Liver (tissue), 9 donors: ENCODE measurements around the gene TRMT61B. TPM values are rescaled to one million over a fixed set of nuclear protein-coding genes. Genes with fewer than 3 reads are reported as not detected.

Experiments used
- DNase-seq: peaks from one replicate; pipeline ENCODE4 v3.0.0-alpha.2; 2017; ENCODE audit warnings: low spot score
- H3K27ac ChIP-seq, 2 donors: one replicate each; pipeline ENCODE4 v1.7.0; 2013; ENCODE audit warnings: inconsistent platforms in 2 of 2, low read length in 2 of 2, control low read depth in 1 of 2, low read depth in 1 of 2, mild to moderate bottlenecking in 1 of 2
- H3K27me3 ChIP-seq, 4 donors: one replicate each; pipeline versions ENCODE4 v1.6.1 to v1.7.0; 2013; ENCODE audit warnings: low read length in 3 of 4, inconsistent platforms in 1 of 4, mild to moderate bottlenecking in 1 of 4, moderate library complexity in 1 of 4; ENCODE audit not compliant: control insufficient read depth in 4 of 4, insufficient read depth in 4 of 4
- H3K36me3 ChIP-seq, 4 donors: one replicate each; pipeline versions ENCODE4 v1.6.1 to v1.7.0; 2013; ENCODE audit warnings: low read length in 3 of 4, mild to moderate bottlenecking in 3 of 4, low read depth in 1 of 4, moderate library complexity in 1 of 4; ENCODE audit not compliant: control insufficient read depth in 4 of 4, insufficient read depth in 3 of 4
- H3K4me1 ChIP-seq, 4 donors: one replicate each; pipeline versions ENCODE4 v1.6.1 to v1.7.0; 2013; ENCODE audit warnings: low read length in 3 of 4, mild to moderate bottlenecking in 3 of 4, moderate library complexity in 1 of 4; ENCODE audit not compliant: control insufficient read depth in 4 of 4, insufficient read depth in 4 of 4
- H3K4me3 ChIP-seq, 3 donors: one replicate each; pipeline versions ENCODE4 v1.6.1 to v1.7.0; 2013; ENCODE audit warnings: low read length in 3 of 3, control low read depth in 1 of 3, low read depth in 1 of 3, mild to moderate bottlenecking in 1 of 3
- H3K9ac ChIP-seq, 2 donors: one replicate each; pipeline ENCODE4 v1.7.0; 2013; ENCODE audit warnings: low read length in 2 of 2, mild to moderate bottlenecking in 2 of 2, moderate library complexity in 2 of 2, control low read depth in 1 of 2, low read depth in 1 of 2
- H3K9me3 ChIP-seq, 4 donors: one replicate each; pipeline versions ENCODE4 v1.6.1 to v1.7.0; 2013; ENCODE audit warnings: low read length in 3 of 4; ENCODE audit not compliant: control insufficient read depth in 4 of 4
- FOXA1 ChIP-seq: IDR thresholded peaks from 2 replicates; pipeline ENCODE4 v1.6.1; 2016; ENCODE audit warnings: antibody characterized with exemption
- HNF4A ChIP-seq, 2 donors: conservative IDR thresholded peaks; 2 replicates each; pipeline ENCODE4 v1.6.1; 2016; ENCODE audit warnings: antibody characterized with exemption in 2 of 2, mild to moderate bottlenecking in 2 of 2
- RAD21 ChIP-seq, 2 donors: IDR thresholded peaks; 2 replicates each; pipeline ENCODE4 v1.6.1; 2016; ENCODE audit warnings: antibody characterized with exemption in 2 of 2, mild to moderate bottlenecking in 2 of 2
- RXRA ChIP-seq, 2 donors: IDR thresholded peaks; 2 replicates each; pipeline ENCODE4 v1.6.1; 2017 to 2018; ENCODE audit warnings: antibody characterized with exemption in 2 of 2, mild to moderate bottlenecking in 1 of 2
- TAF1 ChIP-seq: conservative IDR thresholded peaks from 2 replicates; pipeline ENCODE4 v1.6.1; 2016; ENCODE audit warnings: antibody characterized with exemption, mild to moderate bottlenecking
- WGBS: extraction: QIAGEN DNeasy Blood & Tissue Kit; methylation state at CpG from one replicate; pipeline ENCODE4 v1.1.7; 2013; 5-methylcytosine and 5-hydroxymethylcytosine counted together
- polyA plus RNA-seq, 2 donors: library from polyadenylated mRNA; stranded (reverse) in 1 of 2; unstranded in 1 of 2; fragments of 200-250 nt in 1 of 2; fragments of >200 nt in 1 of 2; fragmentation: Nextera tagmentation in 1 of 2; extraction: Ambion mirVana in 1 of 2; gene quantifications; one replicate each; pipeline versions ENCODE4 v1.2.1 to v1.2.3, GENCODE V29; 2013 to 2015
- total RNA-seq, 2 donors: library from RNA; depleted of rRNA; stranded (reverse); fragments of >200 nt; gene quantifications; one replicate each; pipeline ENCODE4 v1.2.3, GENCODE V29; 2014
- TF ChIP-seq, protein P1 (sequence below): IDR thresholded peaks from 2 replicates; pipeline ENCODE4 v1.6.1; 2016; ENCODE audit warnings: antibody characterized with exemption
- TF ChIP-seq, protein P2 (sequence below): IDR thresholded peaks from 2 replicates; pipeline ENCODE4 v1.6.1; 2016; ENCODE audit warnings: antibody characterized with exemption
- TF ChIP-seq, protein P3 (sequence below): fragments of 150-350 bp; IDR thresholded peaks from 2 replicates; pipeline ENCODE4 v1.5.1; 2017; ENCODE audit warnings: improper control_type of control experiment, low read depth, low read length; ENCODE audit not compliant: missing input control
- TF ChIP-seq, protein P4 (sequence below): IDR thresholded peaks from 2 replicates; pipeline ENCODE4 v1.6.1; 2016; ENCODE audit warnings: antibody characterized with exemption
- donor health status: healthy.
- donor health status: healthy.
- donor health status: healthy.
- donor health status: healthy.
- donor health status: healthy.

TRMT61B gene
- total and polyA plus RNA-seq, 4 donors = 7.6 to 10.6 (median 9.7) TPM

DNA sequence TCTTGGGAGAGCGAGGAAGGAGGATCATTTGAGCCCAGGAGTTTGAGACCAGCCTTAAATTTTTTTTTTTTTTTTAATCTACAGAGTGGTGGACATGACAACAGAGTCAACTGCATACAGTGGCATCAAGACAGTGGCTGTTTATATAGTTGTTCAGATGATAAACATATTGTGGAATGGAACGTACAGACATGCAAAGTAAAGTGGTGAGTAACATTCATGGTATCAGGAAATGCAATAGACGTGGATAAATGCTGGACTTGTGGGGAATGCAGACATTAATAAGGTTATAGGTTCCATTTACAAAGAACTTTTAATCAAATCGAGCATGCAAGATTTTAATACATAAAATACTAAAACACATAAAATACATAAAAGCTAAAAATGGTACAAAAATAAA, 36.3 kb upstream of the TRMT61B start:
- Histone ChIP-seq H3K4me1 (no peaks in the 10 kb centered on the region), H3K27ac (no peak overlapping the region), H3K27me3 (no peaks in the 10 kb centered on the region), H3K4me3 (no peak overlapping the region), H3K9me3 (no peaks in the 10 kb centered on the region), H3K36me3 (peaks cover 8 to 50% (median 30%) of the 10 kb centered on the region in 4 donors), H3K9ac (no peak overlapping the region)
- no peak for DNase-seq
- no peak for TF ChIP-seq HNF4A (conservative IDR thresholded peaks at IDR 0.05)
- WGBS = 97% methylated on average over 4 of the region's 4 CpGs

DNA sequence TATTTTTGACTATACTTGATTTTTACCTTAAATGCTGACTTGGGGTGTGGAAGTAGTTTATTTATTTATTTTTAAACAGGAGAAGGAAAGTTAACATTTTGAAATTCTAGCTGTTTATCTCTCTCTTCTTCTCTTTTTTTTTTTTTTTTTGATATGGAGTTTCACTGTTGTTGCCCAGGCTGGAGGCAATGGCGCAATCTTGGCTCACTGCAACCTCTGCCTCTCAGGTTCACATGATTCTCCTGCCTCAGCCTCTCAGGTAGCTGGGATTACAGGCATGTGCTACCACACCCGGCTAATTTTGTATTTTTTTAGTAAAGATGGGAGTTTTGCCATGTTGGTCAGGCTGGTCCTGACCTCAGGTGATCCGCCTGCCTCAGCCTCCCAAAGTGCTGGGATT, 35.4 kb upstream of the TRMT61B start:
- no peak for DNase-seq
- WGBS = 93% methylated on average over 3 of the region's 3 CpGs
- no peak for TF ChIP-seq RXRA (IDR thresholded peaks at IDR 0.05)
- TF ChIP-seq FOXA1 = no peak
- TF ChIP-seq, protein P1, sequence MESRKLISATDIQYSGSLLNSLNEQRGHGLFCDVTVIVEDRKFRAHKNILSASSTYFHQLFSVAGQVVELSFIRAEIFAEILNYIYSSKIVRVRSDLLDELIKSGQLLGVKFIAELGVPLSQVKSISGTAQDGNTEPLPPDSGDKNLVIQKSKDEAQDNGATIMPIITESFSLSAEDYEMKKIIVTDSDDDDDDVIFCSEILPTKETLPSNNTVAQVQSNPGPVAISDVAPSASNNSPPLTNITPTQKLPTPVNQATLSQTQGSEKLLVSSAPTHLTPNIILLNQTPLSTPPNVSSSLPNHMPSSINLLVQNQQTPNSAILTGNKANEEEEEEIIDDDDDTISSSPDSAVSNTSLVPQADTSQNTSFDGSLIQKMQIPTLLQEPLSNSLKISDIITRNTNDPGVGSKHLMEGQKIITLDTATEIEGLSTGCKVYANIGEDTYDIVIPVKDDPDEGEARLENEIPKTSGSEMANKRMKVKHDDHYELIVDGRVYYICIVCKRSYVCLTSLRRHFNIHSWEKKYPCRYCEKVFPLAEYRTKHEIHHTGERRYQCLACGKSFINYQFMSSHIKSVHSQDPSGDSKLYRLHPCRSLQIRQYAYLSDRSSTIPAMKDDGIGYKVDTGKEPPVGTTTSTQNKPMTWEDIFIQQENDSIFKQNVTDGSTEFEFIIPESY = no peak
- TF ChIP-seq, protein P2, sequence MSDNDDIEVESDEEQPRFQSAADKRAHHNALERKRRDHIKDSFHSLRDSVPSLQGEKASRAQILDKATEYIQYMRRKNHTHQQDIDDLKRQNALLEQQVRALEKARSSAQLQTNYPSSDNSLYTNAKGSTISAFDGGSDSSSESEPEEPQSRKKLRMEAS = no peak
- TF ChIP-seq TAF1 = no peak
- H3K9me3 ChIP-seq = no peaks in the 10 kb centered on the region
- peaks cover 0 to 5% (median 3%) of the 10 kb centered on the region in 4 donors for H3K4me1 ChIP-seq
- H3K4me3 ChIP-seq = no peak overlapping the region
- peaks cover 8 to 50% (median 30%) of the 10 kb centered on the region in 4 donors for H3K36me3 ChIP-seq
- no peak overlapping the region for H3K9ac ChIP-seq
- H3K27me3 ChIP-seq = no peaks in the 10 kb centered on the region
- no peak overlapping the region for H3K27ac ChIP-seq

DNA sequence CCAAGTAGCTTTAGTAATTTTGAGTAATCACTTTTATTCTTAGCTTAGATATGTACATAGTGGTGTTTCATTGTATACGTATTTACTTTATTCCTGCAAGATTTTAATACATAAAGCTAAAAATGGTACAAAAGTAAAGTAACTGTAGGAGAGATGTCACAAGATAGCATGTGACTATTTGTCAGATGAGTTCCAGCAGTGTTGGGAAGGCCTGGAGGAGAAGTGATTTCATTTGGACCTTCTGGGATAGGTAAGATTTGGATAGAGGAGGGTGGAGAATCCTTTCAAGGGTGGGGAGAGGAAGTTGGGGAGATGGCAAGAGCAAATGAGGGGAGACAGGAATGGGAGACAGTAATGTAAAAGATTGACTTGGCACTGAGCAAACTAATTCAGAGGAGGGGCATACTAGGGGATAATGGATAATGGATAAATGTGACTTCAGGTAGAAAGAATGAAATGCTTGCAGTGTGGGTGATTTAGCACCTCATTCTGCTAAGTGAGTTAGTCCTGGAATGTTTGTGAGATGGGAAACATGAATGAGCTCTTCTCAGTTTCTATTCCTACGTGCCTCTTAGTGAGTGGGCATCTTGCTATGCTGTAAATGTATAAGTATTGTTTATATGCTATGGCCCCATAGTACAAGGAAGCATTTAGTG, 34.8 kb upstream of the TRMT61B start:
- H3K9ac ChIP-seq = no peak overlapping the region
- H3K4me3 ChIP-seq = no peak overlapping the region
- 94% methylated on average over 2 of the region's 2 CpGs for WGBS
- no peak overlapping the region for H3K27ac ChIP-seq
- no peaks in the 10 kb centered on the region for H3K27me3 ChIP-seq
- no peak for DNase-seq
- H3K4me1 ChIP-seq = peaks cover 0 to 7% (median 4%) of the 10 kb centered on the region in 4 donors
- H3K9me3 ChIP-seq = no peaks in the 10 kb centered on the region
- H3K36me3 ChIP-seq = peaks cover 8 to 45% (median 28%) of the 10 kb centered on the region in 4 donors
- TF ChIP-seq RXRA (IDR thresholded peaks at IDR 0.05) (no peak), TAF1 (no peak), RAD21 (IDR thresholded peaks at IDR 0.05) (no peak), HNF4A (conservative IDR thresholded peaks at IDR 0.05) (no peak)
- TF ChIP-seq, protein P1 = no peak
- TF ChIP-seq, protein P3, sequence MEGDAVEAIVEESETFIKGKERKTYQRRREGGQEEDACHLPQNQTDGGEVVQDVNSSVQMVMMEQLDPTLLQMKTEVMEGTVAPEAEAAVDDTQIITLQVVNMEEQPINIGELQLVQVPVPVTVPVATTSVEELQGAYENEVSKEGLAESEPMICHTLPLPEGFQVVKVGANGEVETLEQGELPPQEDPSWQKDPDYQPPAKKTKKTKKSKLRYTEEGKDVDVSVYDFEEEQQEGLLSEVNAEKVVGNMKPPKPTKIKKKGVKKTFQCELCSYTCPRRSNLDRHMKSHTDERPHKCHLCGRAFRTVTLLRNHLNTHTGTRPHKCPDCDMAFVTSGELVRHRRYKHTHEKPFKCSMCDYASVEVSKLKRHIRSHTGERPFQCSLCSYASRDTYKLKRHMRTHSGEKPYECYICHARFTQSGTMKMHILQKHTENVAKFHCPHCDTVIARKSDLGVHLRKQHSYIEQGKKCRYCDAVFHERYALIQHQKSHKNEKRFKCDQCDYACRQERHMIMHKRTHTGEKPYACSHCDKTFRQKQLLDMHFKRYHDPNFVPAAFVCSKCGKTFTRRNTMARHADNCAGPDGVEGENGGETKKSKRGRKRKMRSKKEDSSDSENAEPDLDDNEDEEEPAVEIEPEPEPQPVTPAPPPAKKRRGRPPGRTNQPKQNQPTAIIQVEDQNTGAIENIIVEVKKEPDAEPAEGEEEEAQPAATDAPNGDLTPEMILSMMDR = no peak
- TF ChIP-seq, protein P2 = no peak
- TF ChIP-seq, protein P4, sequence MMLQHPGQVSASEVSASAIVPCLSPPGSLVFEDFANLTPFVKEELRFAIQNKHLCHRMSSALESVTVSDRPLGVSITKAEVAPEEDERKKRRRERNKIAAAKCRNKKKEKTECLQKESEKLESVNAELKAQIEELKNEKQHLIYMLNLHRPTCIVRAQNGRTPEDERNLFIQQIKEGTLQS = no peak
